WTC11 (cell line): Measurements from ENCODE around the gene CNTNAP2. TPM values are rescaled to one million over a fixed set of nuclear protein-coding genes. Genes with fewer than 3 reads are reported as not detected.

Experiments
- ATAC-seq: fragments of 200-7000 bp; cut with Tn5 transposase; 2 replicates; pipeline ENCODE4 v1.10.0; 2021; ENCODE audit warnings: mild to moderate bottlenecking, moderate library complexity
- CTCF ChIA-PET: fragments of 300-600 bp; sonication (Branson Sonifier 250); formaldehyde crosslinking; loops from one replicate; lab custom pipeline; 2021; ENCODE audit warnings: antibody characterized with exemption; lab: Charles Lee
- POLR2A ChIA-PET: fragments of 350-600 bp; sonication (Branson Sonifier 250); formaldehyde crosslinking; loops from one replicate; lab custom pipeline; 2021; ENCODE audit warnings: antibody characterized with exemption; lab: Charles Lee
- DNase-seq: peaks from one replicate; pipeline ENCODE4 v3.0.0; 2021; ENCODE audit warnings: low spot score
- H3K27ac Mint-ChIP-seq: 2 replicates; pipeline ENCODE4 v1.8.0; 2021; ENCODE audit warnings: mixed read lengths
- H3K27me3 Mint-ChIP-seq: 2 replicates; pipeline ENCODE4 v1.8.0; 2021; ENCODE audit warnings: low read depth, mild to moderate bottlenecking, moderate library complexity, mixed read lengths
- H3K36me3 Mint-ChIP-seq: 2 replicates; pipeline ENCODE4 v1.8.0; 2021; ENCODE audit warnings: mixed read lengths
- H3K4me1 Mint-ChIP-seq: 2 replicates; pipeline ENCODE4 v1.8.0; 2022; ENCODE audit warnings: mixed read lengths
- H3K4me3 Mint-ChIP-seq: 2 replicates; pipeline ENCODE4 v1.8.0; 2021; ENCODE audit warnings: mild to moderate bottlenecking, moderate library complexity, mixed read lengths
- H3K9me3 Mint-ChIP-seq: 2 replicates; pipeline ENCODE4 v1.8.0; 2021; ENCODE audit warnings: mixed read lengths
- CDX4 ChIP-seq: fragments of 250-450 bp; sonication (Bioruptor Pico); IDR thresholded peaks from 2 replicates; pipeline ENCODE4 v1.9.0; 2021; ENCODE audit warnings: moderate library complexity, mild to moderate bottlenecking, inconsistent platforms, borderline replicate concordance
- ESRRA ChIP-seq: sonication (generic); formaldehyde crosslinking; IDR thresholded peaks from 2 replicates; pipeline ENCODE4 v1.8.1; 2022; ENCODE audit warnings: mild to moderate bottlenecking, missing genetic modification reagents, borderline replicate concordance
- FOXP1 ChIP-seq: sonication (generic); formaldehyde crosslinking; IDR thresholded peaks from 2 replicates; pipeline ENCODE4 v1.8.0; 2022; ENCODE audit warnings: missing genetic modification reagents, mild to moderate bottlenecking, moderate library complexity, borderline replicate concordance
- FOXP4 ChIP-seq: sonication (generic); formaldehyde crosslinking; IDR thresholded peaks from 2 replicates; pipeline ENCODE4 v1.8.0; 2022; ENCODE audit warnings: mild to moderate bottlenecking, missing genetic modification reagents
- GTF2I ChIP-seq: fragments of 250-450 bp; sonication (Bioruptor Pico); conservative IDR thresholded peaks from 2 replicates; pipeline ENCODE4 v1.4.0; 2021; ENCODE audit warnings: mild to moderate bottlenecking
- MLX ChIP-seq: sonication (generic); formaldehyde crosslinking; IDR thresholded peaks from 2 replicates; pipeline ENCODE4 v1.8.1; 2023; ENCODE audit warnings: mild to moderate bottlenecking, missing genetic modification reagents, moderate library complexity
- SOX15 ChIP-seq: fragments of 250-450 bp; sonication (Bioruptor Pico); IDR thresholded peaks from 2 replicates; pipeline ENCODE4 v1.9.0; 2021; ENCODE audit warnings: mild to moderate bottlenecking
- USF2 ChIP-seq: sonication (generic); formaldehyde crosslinking; IDR thresholded peaks from 2 replicates; pipeline ENCODE4 v1.8.1; 2023; ENCODE audit warnings: mild to moderate bottlenecking, missing genetic modification reagents, moderate library complexity
- ZNF263 ChIP-seq: sonication (generic); formaldehyde crosslinking; IDR thresholded peaks from 2 replicates; pipeline ENCODE4 v1.8.1; 2022; ENCODE audit warnings: low read depth, mild to moderate bottlenecking, moderate library complexity, missing genetic modification reagents
- total RNA-seq: library from RNA; stranded (reverse); gene quantifications from 3 replicates; pipeline ENCODE4 v1.2.3, GENCODE V29; 2021
- TF ChIP-seq, protein P1 (sequence below): sonication (generic); formaldehyde crosslinking; IDR thresholded peaks from 2 replicates; pipeline ENCODE4 v1.8.1; 2023; ENCODE audit warnings: mild to moderate bottlenecking, moderate library complexity, missing genetic modification reagents
- TF ChIP-seq, protein P2 (sequence below): fragments of 250-450 bp; sonication (Bioruptor Pico); IDR thresholded peaks from 2 replicates; pipeline ENCODE4 v1.8.0; 2021; ENCODE audit warnings: mild to moderate bottlenecking
- TF ChIP-seq, protein P3 (sequence below): sonication (generic); formaldehyde crosslinking; IDR thresholded peaks from 2 replicates; pipeline ENCODE4 v1.8.1; 2022; ENCODE audit warnings: missing genetic modification reagents, borderline replicate concordance
- TF ChIP-seq, protein P4 (sequence below): sonication (generic); formaldehyde crosslinking; IDR thresholded peaks from 2 replicates; pipeline ENCODE4 v1.8.1; 2022; ENCODE audit warnings: low read depth, missing genetic modification reagents, borderline replicate concordance
- TF ChIP-seq, protein P5 (sequence below): sonication (generic); formaldehyde crosslinking; IDR thresholded peaks from 2 replicates; pipeline ENCODE4 v1.8.1; 2022; ENCODE audit warnings: low read depth, mild to moderate bottlenecking, moderate library complexity, missing genetic modification reagents, borderline replicate concordance
- TF ChIP-seq, protein P6 (sequence below): sonication (generic); formaldehyde crosslinking; IDR thresholded peaks from 2 replicates; pipeline ENCODE4 v1.8.0; 2023; ENCODE audit warnings: mild to moderate bottlenecking, missing genetic modification reagents

The CNTNAP2 gene
- total RNA-seq, 1 experiment from 2014 or later: 63.8 TPM

- TF ChIP-seq, protein P1, sequence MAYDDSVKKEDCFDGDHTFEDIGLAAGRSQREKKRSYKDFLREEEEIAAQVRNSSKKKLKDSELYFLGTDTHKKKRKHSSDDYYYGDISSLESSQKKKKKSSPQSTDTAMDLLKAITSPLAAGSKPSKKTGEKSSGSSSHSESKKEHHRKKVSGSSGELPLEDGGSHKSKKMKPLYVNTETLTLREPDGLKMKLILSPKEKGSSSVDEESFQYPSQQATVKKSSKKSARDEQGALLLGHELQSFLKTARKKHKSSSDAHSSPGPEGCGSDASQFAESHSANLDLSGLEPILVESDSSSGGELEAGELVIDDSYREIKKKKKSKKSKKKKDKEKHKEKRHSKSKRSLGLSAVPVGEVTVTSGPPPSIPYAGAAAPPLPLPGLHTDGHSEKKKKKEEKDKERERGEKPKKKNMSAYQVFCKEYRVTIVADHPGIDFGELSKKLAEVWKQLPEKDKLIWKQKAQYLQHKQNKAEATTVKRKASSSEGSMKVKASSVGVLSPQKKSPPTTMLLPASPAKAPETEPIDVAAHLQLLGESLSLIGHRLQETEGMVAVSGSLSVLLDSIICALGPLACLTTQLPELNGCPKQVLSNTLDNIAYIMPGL (CRISPR knock-in tag): no peak
- TF ChIP-seq, protein P2, sequence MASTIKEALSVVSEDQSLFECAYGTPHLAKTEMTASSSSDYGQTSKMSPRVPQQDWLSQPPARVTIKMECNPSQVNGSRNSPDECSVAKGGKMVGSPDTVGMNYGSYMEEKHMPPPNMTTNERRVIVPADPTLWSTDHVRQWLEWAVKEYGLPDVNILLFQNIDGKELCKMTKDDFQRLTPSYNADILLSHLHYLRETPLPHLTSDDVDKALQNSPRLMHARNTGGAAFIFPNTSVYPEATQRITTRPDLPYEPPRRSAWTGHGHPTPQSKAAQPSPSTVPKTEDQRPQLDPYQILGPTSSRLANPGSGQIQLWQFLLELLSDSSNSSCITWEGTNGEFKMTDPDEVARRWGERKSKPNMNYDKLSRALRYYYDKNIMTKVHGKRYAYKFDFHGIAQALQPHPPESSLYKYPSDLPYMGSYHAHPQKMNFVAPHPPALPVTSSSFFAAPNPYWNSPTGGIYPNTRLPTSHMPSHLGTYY (CRISPR knock-in tag): no peak
- TF ChIP-seq GTF2I (CRISPR knock-in tag) (no peak), ZNF263 (CRISPR knock-in tag) (no peak), ESRRA (no peak)
- TF ChIP-seq, protein P3, sequence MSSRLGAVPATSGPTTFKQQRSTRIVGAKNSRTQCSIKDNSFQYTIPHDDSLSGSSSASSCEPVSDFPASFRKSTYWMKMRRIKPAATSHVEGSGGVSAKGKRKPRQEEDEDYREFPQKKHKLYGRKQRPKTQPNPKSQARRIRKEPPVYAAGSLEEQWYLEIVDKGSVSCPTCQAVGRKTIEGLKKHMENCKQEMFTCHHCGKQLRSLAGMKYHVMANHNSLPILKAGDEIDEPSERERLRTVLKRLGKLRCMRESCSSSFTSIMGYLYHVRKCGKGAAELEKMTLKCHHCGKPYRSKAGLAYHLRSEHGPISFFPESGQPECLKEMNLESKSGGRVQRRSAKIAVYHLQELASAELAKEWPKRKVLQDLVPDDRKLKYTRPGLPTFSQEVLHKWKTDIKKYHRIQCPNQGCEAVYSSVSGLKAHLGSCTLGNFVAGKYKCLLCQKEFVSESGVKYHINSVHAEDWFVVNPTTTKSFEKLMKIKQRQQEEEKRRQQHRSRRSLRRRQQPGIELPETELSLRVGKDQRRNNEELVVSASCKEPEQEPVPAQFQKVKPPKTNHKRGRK: no peak
These were observed 597.3 kb downstream of the CNTNAP2 start (continued) for GRCh38 chr7:146713934-146714333.

- no peaks in the 10 kb centered on the region for H3K27me3 Mint-ChIP-seq
- no peaks in the 10 kb centered on the region for H3K36me3 Mint-ChIP-seq
- no peak overlapping the region; the same call in 1 of the 2 replicates for H3K27ac Mint-ChIP-seq
- POLR2A ChIA-PET: no interaction called here
- peaks cover 4% of the 10 kb centered on the region; the same call in 1 of the 2 replicates for H3K4me1 Mint-ChIP-seq
- H3K4me3 Mint-ChIP-seq: no peak overlapping the region
- ATAC-seq (peak; percentile 57), DNase-seq (no peak)
- TF ChIP-seq FOXP4: no peak
- TF ChIP-seq FOXP1: no peak
- no peak for TF ChIP-seq MLX
- no peak for TF ChIP-seq USF2
- CTCF ChIA-PET: interaction anchor here (0.6 kb wide), 1 partner anchor 144 kb away, joined by 5 read pairs; no protein-coding TSS in a partner anchor
- H3K9me3 Mint-ChIP-seq: no peaks in the 10 kb centered on the region
These were observed 603.6 kb downstream of the CNTNAP2 start for GRCh38 chr7:146720195-146720594.

GRCh38 chr7:146722986-146723385 is 606.4 kb downstream of the CNTNAP2 start:
- Mint-ChIP-seq H3K27ac (no peak overlapping the region), H3K27me3 (no peaks in the 10 kb centered on the region), H3K36me3 (no peaks in the 10 kb centered on the region), H3K9me3 (no peaks in the 10 kb centered on the region), H3K4me1 (peaks cover 11% of the 10 kb centered on the region), H3K4me3 (no peak overlapping the region)
- POLR2A ChIA-PET: no interaction called here
- DNase-seq (no peak), ATAC-seq (no peak)
- CTCF ChIA-PET: no interaction called here
- no peak for TF ChIP-seq SOX15
- TF ChIP-seq, protein P4, sequence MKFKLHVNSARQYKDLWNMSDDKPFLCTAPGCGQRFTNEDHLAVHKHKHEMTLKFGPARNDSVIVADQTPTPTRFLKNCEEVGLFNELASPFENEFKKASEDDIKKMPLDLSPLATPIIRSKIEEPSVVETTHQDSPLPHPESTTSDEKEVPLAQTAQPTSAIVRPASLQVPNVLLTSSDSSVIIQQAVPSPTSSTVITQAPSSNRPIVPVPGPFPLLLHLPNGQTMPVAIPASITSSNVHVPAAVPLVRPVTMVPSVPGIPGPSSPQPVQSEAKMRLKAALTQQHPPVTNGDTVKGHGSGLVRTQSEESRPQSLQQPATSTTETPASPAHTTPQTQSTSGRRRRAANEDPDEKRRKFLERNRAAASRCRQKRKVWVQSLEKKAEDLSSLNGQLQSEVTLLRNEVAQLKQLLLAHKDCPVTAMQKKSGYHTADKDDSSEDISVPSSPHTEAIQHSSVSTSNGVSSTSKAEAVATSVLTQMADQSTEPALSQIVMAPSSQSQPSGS (CRISPR knock-in tag): no peak
- TF ChIP-seq, protein P5, sequence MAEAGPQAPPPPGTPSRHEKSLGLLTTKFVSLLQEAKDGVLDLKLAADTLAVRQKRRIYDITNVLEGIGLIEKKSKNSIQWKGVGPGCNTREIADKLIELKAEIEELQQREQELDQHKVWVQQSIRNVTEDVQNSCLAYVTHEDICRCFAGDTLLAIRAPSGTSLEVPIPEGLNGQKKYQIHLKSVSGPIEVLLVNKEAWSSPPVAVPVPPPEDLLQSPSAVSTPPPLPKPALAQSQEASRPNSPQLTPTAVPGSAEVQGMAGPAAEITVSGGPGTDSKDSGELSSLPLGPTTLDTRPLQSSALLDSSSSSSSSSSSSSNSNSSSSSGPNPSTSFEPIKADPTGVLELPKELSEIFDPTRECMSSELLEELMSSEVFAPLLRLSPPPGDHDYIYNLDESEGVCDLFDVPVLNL (CRISPR knock-in tag): no peak
- TF ChIP-seq CDX4 (CRISPR knock-in tag): no peak
- TF ChIP-seq, protein P6, sequence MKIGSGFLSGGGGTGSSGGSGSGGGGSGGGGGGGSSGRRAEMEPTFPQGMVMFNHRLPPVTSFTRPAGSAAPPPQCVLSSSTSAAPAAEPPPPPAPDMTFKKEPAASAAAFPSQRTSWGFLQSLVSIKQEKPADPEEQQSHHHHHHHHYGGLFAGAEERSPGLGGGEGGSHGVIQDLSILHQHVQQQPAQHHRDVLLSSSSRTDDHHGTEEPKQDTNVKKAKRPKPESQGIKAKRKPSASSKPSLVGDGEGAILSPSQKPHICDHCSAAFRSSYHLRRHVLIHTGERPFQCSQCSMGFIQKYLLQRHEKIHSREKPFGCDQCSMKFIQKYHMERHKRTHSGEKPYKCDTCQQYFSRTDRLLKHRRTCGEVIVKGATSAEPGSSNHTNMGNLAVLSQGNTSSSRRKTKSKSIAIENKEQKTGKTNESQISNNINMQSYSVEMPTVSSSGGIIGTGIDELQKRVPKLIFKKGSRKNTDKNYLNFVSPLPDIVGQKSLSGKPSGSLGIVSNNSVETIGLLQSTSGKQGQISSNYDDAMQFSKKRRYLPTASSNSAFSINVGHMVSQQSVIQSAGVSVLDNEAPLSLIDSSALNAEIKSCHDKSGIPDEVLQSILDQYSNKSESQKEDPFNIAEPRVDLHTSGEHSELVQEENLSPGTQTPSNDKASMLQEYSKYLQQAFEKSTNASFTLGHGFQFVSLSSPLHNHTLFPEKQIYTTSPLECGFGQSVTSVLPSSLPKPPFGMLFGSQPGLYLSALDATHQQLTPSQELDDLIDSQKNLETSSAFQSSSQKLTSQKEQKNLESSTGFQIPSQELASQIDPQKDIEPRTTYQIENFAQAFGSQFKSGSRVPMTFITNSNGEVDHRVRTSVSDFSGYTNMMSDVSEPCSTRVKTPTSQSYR (CRISPR knock-in tag): no peak
